Effector CD4-positive, alpha-beta T cell (primary cell): ENCODE data around the gene IL25. TPM values are rescaled to one million over a fixed set of nuclear protein-coding genes. Genes with fewer than 3 reads are reported as not detected.
"Not testable (repeated sequence)": the region's sequence is repeated elsewhere in the genome, so short reads cannot be mapped to it uniquely, and the experiment has no call there.

Experiments used
- DNase-seq: peaks from one replicate; pipeline ENCODE4 v3.0.0-alpha.2; 2020
- total RNA-seq: gene quantifications from one replicate; lab custom pipeline; 2026; lab: John Stamatoyannopoulos, UW

IL25 gene
- not detected for total RNA-seq

DNA sequence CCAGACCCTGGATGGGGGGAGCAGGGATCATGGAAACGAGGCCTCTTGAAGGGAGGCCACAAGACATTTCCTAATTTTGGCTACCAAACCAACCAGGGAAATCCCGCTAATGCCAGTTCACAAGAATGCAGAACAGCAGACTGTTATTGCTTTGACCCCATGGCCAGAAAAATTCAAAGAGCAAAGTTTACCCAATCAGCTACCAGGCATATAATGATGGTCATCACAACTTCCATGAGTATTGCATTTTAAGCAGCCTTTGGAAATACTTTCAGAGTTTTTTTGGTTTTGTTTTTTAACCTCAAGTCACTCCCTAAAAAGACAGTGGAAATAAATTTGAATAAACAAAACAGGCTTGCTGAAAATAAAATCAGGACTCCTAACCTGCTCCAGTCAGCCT is at the start of gene IL25:
IL25 (plus strand) TSS at position 301 of the 400 bp plus-strand sequence.
- no peak for DNase-seq

- DNase-seq, result no peak
Observed at GRCh38 chr14:23323838-23324454, 48.7 kb upstream of the IL25 start.

- no peak for DNase-seq
Observed at GRCh38 chr14:23324455-23324846, 48.2 kb upstream of the IL25 start.

- no peak for DNase-seq
Observed at GRCh38 chr14:23324993-23325392, 47.6 kb upstream of the IL25 start.

- DNase-seq, result not testable (repeated sequence)
Observed at GRCh38 chr14:23325746-23326145, 46.9 kb upstream of the IL25 start.

- no peak for DNase-seq
Observed at GRCh38 chr14:23326491-23327332, 45.9 kb upstream of the IL25 start.

DNA sequence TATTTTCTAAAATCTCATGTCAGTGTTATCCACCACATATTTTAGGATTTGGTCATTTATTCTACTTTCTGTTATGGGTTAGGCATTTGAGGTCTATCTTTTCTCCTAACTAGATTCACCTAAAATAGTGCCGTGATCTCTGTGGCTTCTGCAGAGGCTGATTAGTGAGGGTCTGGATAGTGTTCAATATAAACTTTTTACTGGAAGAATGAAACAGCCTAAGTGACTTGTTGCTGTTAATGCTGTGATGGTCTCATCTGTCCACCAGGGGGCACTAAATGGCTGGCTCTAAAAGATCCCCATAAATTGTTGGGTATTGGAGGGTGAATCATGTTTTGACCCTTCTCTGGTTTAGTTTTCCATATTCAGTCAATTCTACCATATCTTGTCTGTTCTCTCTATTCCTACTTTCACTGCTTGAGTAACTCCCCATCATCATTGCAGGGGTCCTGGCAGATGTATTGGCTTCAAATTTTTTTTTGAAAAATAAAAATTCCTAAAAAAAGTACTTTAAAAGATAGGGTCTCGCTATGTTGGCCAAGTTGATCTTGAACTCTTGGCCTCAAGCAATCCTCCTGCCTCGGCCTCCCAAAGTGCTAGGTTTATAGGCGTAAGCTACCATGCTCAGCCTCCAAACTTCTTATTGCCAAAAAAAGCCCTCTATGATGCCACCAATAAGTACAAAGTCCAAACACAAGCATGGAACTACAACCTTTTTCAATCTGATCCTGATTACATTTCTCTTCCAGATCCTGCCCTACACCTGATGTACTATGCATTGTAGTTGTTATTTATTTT is 44.5 kb upstream of the IL25 start:
- DNase-seq, result peak; percentile 44

- DNase-seq, result no peak
Observed at GRCh38 chr14:23335623-23336022, 37.0 kb upstream of the IL25 start.

- DNase-seq, result no peak
Observed at GRCh38 chr14:23339506-23340268, 32.9 kb upstream of the IL25 start.

DNA sequence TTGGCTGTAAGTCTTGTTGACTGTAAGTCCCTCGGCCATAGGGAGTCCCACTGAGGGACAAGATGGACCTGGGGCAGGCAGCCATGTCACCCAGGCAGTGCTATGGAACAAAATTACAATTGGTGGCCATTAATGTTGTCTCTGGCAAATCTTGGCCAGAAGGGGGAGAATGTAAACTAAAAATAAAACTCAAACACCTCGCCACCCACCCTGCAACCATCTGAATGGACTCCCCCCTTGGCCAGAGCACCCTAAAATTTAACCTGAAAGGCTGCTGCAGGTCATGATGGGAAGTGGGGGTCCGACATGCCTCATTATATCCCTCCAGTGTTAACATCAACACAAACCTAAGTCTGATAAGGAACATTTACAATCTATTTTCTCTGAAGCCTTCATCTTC is 28.1 kb upstream of the IL25 start:
- no peak for DNase-seq

DNA sequence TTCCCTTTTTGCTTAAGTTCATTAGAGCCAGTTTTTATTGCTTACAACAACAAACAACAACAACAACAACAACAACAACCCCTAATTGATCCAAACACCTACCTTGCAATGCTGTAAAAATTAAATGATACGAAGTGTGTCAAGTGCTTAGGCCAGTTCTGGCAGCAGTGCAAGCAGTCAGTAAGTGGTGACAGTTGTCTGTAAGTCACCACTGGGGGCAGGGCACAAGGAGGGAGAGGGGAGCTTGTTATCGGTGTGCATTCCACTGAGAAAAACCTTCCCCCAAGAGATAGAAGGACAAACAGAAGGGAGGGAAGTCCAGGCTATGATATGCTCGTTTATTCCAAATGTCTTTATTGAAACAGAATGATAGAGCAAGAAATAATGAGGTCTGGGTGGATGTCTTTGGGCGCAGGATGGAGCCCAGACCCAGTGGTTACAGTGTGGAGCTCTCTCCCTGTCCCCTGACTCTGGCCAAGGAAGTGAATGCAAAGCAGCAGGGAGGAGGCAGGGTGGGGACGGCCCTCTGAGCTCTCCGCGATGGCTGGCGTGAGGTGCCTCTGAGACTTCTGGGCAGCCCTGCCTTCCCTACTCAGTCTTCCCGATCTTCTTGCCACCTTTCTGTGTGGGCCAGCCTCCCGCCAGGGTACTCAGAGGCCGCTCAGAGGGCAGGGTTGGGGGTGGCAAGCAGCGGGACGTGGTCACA is 26.5 kb upstream of the IL25 start:
- DNase-seq, result no peak

GRCh38 chr14:23346693-23347405 is 25.8 kb upstream of the IL25 start:
- no peak for DNase-seq

DNA sequence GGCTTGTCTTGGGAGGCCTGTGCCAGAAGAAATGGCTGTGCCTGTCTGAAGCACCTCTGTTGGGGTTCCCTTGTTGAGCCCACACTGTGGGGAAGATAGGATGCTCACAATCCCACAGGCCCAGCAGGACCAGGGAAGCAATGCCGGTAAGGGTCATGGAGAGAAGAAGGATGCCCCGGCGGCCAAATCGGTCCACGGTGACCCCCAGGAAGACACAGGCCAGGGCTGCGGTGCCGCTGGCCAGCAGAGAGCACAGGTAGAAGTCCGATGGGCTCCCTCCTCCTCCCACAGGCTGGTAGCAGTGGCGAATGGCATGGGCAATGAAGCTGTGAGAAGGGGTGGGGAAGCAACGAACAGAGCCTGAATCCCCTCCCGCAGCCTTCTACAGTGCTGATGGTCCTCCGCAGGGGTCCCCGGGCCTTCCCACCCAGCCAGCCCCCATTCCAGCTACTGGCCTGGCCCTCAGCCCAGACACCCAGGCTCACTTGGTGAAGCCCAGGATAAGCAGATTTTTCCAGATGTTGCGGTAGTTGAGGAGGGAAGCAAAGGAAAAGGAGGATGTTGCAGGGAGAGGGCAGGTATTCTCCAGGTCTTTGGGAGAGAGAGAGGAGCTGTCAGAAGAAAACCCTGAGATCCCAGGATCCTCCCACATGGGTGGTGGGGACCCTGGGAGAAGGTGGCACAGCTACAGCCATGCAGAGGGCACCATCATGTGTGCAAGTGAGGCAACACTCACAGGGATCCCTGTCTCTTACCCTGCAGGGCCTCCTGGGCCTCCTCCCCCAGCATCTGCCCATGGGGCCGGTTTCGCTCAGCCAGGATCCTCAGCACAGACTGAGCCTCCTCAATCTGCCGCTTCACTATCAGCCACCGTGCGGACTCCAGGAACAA is 25.0 kb upstream of the IL25 start:
- DNase-seq, result no peak

DNA sequence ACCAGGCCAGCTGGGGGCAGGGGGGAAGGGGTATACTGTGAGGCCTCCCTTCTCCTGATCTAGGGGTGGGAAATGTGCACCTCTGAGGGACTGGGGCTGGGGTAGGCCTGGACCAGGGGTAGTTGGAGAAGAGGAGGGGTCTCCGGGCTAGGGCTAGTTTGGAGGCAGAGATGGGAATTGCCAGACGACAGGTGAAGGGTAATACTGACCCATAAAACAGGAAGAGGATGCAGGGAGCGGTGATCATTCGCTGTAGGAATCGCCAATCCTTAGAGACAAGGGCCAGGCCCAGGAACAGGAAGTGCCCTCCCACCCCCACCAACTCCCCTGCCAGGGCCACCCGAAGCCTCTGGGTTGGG is 24.3 kb upstream of the IL25 start:
- no peak for DNase-seq

DNA sequence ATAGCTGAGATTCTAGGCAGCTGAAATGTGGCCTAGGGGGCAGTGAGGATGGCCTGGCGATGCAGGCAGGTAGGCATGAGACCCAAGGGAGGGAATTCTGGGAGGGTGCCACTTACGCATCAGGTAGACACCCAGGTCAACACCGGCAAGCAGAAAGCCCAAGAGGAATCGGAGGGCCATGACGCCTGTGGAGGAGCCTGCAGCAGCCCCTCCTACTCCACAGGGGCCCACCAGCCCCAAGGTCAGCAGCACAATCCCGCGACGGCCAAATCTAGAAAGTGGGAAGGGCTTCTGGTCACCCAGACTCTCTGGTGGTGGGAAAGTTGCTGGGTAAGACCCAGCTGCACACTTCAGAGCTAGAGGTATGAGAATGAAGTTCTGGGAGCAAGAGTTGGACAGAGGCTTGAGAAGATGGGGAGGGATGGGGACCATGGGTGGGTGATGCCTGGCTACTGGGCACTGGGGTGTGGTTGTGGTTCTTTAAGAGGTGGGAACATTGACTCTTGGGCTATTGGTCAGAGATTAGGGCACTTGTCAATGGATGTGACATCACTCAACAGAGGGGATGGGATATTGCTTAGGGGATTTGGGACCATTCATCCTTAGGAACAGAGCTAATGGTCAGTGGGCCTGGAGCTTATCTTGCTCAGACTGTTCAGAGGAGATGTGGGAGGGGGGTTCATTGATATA is 23.3 kb upstream of the IL25 start:
- DNase-seq, result no peak

DNA sequence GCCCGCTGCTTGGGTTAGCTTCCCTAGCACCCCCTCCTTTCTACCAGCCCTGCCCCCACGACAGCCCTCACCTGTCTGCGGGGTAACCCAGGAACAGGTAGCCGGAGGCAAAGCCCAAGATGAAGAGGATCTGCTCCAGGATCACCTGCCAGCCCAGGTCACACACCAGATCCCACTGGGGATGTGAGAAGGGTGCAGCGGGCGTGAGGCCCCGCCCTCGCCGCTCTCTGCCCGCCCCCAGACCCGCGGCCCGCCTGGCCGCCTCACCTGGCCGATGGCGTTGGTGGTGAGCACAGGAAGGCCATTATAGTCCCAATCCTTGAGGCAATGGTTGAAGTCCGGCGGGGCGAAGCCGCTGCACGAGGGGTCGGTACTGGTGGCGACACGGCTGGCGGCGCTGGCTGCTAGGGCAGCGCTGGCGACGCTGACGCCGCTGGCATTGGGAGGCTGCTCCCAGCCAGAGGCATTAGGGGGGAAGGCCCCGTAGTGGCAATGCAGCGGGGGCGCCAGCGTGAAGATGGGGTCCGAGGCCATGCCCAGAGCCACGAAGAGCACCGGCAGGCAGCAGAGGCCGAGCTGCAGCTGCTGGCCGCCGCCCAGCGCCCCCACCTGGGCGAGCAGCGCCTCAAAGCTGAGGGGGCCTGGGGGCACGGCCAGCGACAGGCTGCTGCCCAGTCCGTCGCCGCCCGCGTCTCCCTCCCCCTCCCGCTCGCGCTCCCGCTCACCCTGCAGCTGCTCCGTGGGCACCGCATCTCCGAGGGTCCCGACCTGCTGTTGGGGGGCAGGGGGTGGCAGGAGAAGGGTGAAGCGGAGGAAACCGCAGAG is 20.7 kb upstream of the IL25 start:
- no peak for DNase-seq

GRCh38 chr14:23352506-23353432 is 19.8 kb upstream of the IL25 start, which contains the start of gene SLC22A17:
TSS of gene SLC22A17 (minus strand) at chr14:23352887.
- DNase-seq, result peak; percentile 40

GRCh38 chr14:23353433-23353780 is 19.2 kb upstream of the IL25 start:
- no peak for DNase-seq
